ENCODE results near the gene EFS.
"Not testable (repeated sequence)": the region's sequence is repeated elsewhere in the genome, so short reads cannot be mapped to it uniquely, and the experiment has no call there.

The EFS gene

GRCh38 chr14:23398348-23398747 lies 33.4 kb upstream of the EFS start:
- DNase-seq (ENCODE audit: low read depth): no peak

GRCh38 chr14:23396781-23397407 lies 31.9 kb upstream of the EFS start:
- no peak for DNase-seq (ENCODE audit: low read depth)

- no peak for DNase-seq (ENCODE audit: low read depth)
Observed at GRCh38 chr14:23396126-23396525, 31.2 kb upstream of the EFS start.

- DNase-seq (ENCODE audit: low read depth): no peak
Observed at GRCh38 chr14:23392613-23393012, 27.6 kb upstream of the EFS start.

- DNase-seq (ENCODE audit: low read depth): not testable (repeated sequence)
Observed at GRCh38 chr14:23389871-23390270, 24.9 kb upstream of the EFS start.

GRCh38 chr14:23389396-23389795 lies 24.4 kb upstream of the EFS start:
- DNase-seq (ENCODE audit: low read depth): no peak

GRCh38 chr14:23388996-23389395 lies 24.0 kb upstream of the EFS start:
- DNase-seq (ENCODE audit: low read depth): no peak

GRCh38 chr14:23387916-23388882 lies 23.2 kb upstream of the EFS start:
- DNase-seq (ENCODE audit: low read depth): no peak

GRCh38 chr14:23386999-23387398 lies 22.0 kb upstream of the EFS start:
- no peak for DNase-seq (ENCODE audit: low read depth)

GRCh38 chr14:23386266-23386657 lies 21.3 kb upstream of the EFS start:
- DNase-seq (ENCODE audit: low read depth): not testable (repeated sequence)

GRCh38 chr14:23385642-23386265 lies 20.8 kb upstream of the EFS start:
- no peak for DNase-seq (ENCODE audit: low read depth)

GRCh38 chr14:23385244-23385641 lies 20.3 kb upstream of the EFS start:
- DNase-seq (ENCODE audit: low read depth): no peak

- DNase-seq (ENCODE audit: low read depth): no peak
Observed at GRCh38 chr14:23384364-23385080, 19.6 kb upstream of the EFS start.

- DNase-seq (ENCODE audit: low read depth): no peak
Observed at GRCh38 chr14:23382731-23383440, 17.9 kb upstream of the EFS start.

GRCh38 chr14:23382276-23382675 lies 17.3 kb upstream of the EFS start:
- DNase-seq (ENCODE audit: low read depth): no peak

GRCh38 chr14:23381871-23382270 lies 16.9 kb upstream of the EFS start:
- DNase-seq (ENCODE audit: low read depth): no peak

GRCh38 chr14:23380976-23381375 lies 16.0 kb upstream of the EFS start:
- DNase-seq (ENCODE audit: low read depth): no peak

GRCh38 chr14:23380197-23380914 lies 15.4 kb upstream of the EFS start:
- DNase-seq (ENCODE audit: low read depth): no peak

- no peak for DNase-seq (ENCODE audit: low read depth)
Observed at GRCh38 chr14:23379366-23380196, 14.6 kb upstream of the EFS start.

- DNase-seq (ENCODE audit: low read depth): no peak
Observed at GRCh38 chr14:23378612-23379220, 13.7 kb upstream of the EFS start.
